K562 (cell line): ENCODE results near the gene TDRD12. TPM values are rescaled to one million over a fixed set of nuclear protein-coding genes. Genes with fewer than 3 reads are reported as not detected.
"Not testable (repeated sequence)": the region's sequence is repeated elsewhere in the genome, so short reads cannot be mapped to it uniquely, and the experiment has no call there.

Experiments used
- ATAC-seq: fragments of 200-7000 bp; cut with Tn5 transposase; 3 replicates; pipeline ENCODE4 v1.9.1; 2020; ENCODE audit warnings: moderate library complexity
- BruUV-seq: library from RNA; stranded (reverse); fragments of 400-500 nt; replicated peaks from 2 replicates; lab custom pipeline; 2021; lab: Mats Ljungman, UMichigan
- CTCF ChIA-PET: fragments of 300-600 bp; formaldehyde crosslinking; extraction: SDS; loops from one replicate; lab custom pipeline; 2021; ENCODE audit warnings: low intra/inter-chr PET ratio; lab: Yijun Ruan, JAX
- POLR2A ChIA-PET: fragments of 300-600, 350-650 bp; sonication (Branson Sonifier 250); formaldehyde crosslinking; extraction: SDS; loops from one replicate; lab custom pipeline; 2021; ENCODE audit warnings: antibody characterized with exemption, inconsistent platforms; lab: Yijun Ruan, JAX
- DNase-seq, 4 experiments: peaks; one replicate each; pipeline versions ENCODE4 v3.0.0 to v3.0.0-alpha.2; 2011 to 2018; ENCODE audit warnings: low spot score in 3 of 4, mixed read lengths in 3 of 4; ENCODE audit errors: extremely low read depth in 1 of 4
- FAIRE-seq: peaks from 2 replicates; lab custom pipeline; 2011; peaks lifted over from hg19 to GRCh38; lab: Jason Lieb, UNC
- H2AFZ ChIP-seq: 2 replicates; pipeline ENCODE4 v1.6.0; 2011; ENCODE audit warnings: low read depth, low read length, control low read depth, inconsistent platforms
- H3K27ac ChIP-seq: fragments of 200-600 bp; 3 replicates; pipeline ENCODE4 v1.8.0; 2011; ENCODE audit warnings: low read depth, mild to moderate bottlenecking, control low read depth, inconsistent platforms, low read length, moderate library complexity, mixed read lengths; ENCODE audit errors: extremely low read depth
- H3K27me3 ChIP-seq, 2 experiments: fragments of 300-600 bp in 1 of 2; 2 replicates in 1 of 2; 3 replicates in 1 of 2; pipeline versions ENCODE4 v1.6.0 to v1.8.0; 2011; ENCODE audit warnings: inconsistent platforms in 2 of 2, low read length in 2 of 2, mild to moderate bottlenecking in 1 of 2, mixed read lengths in 1 of 2, moderate library complexity in 1 of 2; ENCODE audit not compliant: control insufficient read depth in 2 of 2, insufficient read depth in 2 of 2
- H3K36me3 ChIP-seq: fragments of 300-600 bp; 3 replicates; pipeline ENCODE4 v1.8.0; 2011; ENCODE audit warnings: mild to moderate bottlenecking, low read length, inconsistent platforms; ENCODE audit not compliant: control insufficient read depth, insufficient read depth
- H3K4me1 ChIP-seq, 2 experiments: fragments of 200-600 bp in 1 of 2; replicated peaks in 1 of 2; 2 replicates in 1 of 2; 3 replicates in 1 of 2; pipeline versions ENCODE4 v1.5.1 to v1.8.0; 2011; ENCODE audit warnings: inconsistent platforms in 2 of 2, low read length in 2 of 2, mild to moderate bottlenecking in 1 of 2, mixed read lengths in 1 of 2, moderate library complexity in 1 of 2; ENCODE audit not compliant: control insufficient read depth in 2 of 2, insufficient read depth in 2 of 2
- H3K4me2 ChIP-seq: 2 replicates; pipeline ENCODE4 v1.6.1; 2011; ENCODE audit warnings: low read length, control low read depth, inconsistent platforms, mixed read lengths; ENCODE audit not compliant: insufficient read depth
- H3K4me3 ChIP-seq: fragments of 200-600 bp; sonication (generic), shearing (Covaris generic); 2 replicates; pipeline ENCODE4 v1.5.1; 2016; ENCODE audit warnings: control low read depth, inconsistent platforms
- H3K79me2 ChIP-seq: fragments of 200-600 bp; 3 replicates; pipeline ENCODE4 v1.8.0; 2011; ENCODE audit warnings: low read length, inconsistent platforms; ENCODE audit not compliant: control insufficient read depth, insufficient read depth
- H3K9ac ChIP-seq, 2 experiments: 2 replicates each; pipeline versions ENCODE4 v1.6.0 to v1.6.1; 2011; ENCODE audit warnings: low read depth in 2 of 2, low read length in 2 of 2, control low read depth in 1 of 2, inconsistent platforms in 1 of 2, mild to moderate bottlenecking in 1 of 2, mixed read lengths in 1 of 2; ENCODE audit not compliant: insufficient read depth in 1 of 2
- H3K9me1 ChIP-seq: one replicate; pipeline ENCODE4 v1.6.0; 2011; ENCODE audit warnings: inconsistent platforms, mild to moderate bottlenecking, low read length, moderate library complexity; ENCODE audit not compliant: control insufficient read depth, insufficient read depth
- H3K9me3 ChIP-seq: replicated peaks from 2 replicates; pipeline ENCODE4 v1.5.1; 2011; ENCODE audit warnings: low read depth, low read length, inconsistent platforms; ENCODE audit not compliant: control insufficient read depth, insufficient read depth
- H4K20me1 ChIP-seq: replicated peaks from 2 replicates; pipeline ENCODE4 v1.6.1; 2011; ENCODE audit warnings: low read length, inconsistent platforms, mixed read lengths; ENCODE audit not compliant: control insufficient read depth, insufficient read depth
- ATF7 ChIP-seq: fragments of 450-650 bp; IDR thresholded peaks from 2 replicates; pipeline ENCODE4 v1.7.1; 2014; ENCODE audit warnings: mild to moderate bottlenecking, moderate library complexity
- L3MBTL2 ChIP-seq: fragments of 450-650 bp; IDR thresholded peaks from 2 replicates; pipeline ENCODE4 v1.6.1; 2016; ENCODE audit warnings: mild to moderate bottlenecking, moderate library complexity
- SLC30A9 ChIP-seq: fragments of 250-450 bp; sonication (Bioruptor Pico); IDR thresholded peaks from 2 replicates; pipeline ENCODE4 v1.8.0; 2022; ENCODE audit warnings: mild to moderate bottlenecking, moderate library complexity
- TEAD1 ChIP-seq, 2 experiments: fragments of 450-650 bp in 1 of 2; sonication (generic) in 1 of 2; formaldehyde crosslinking; IDR thresholded peaks; 2 replicates each; pipeline versions ENCODE4 v1.4.0 to v1.8.0; 2020 to 2022; ENCODE audit warnings: mild to moderate bottlenecking in 2 of 2, missing genetic modification reagents in 1 of 2
- WGBS: fragments of 100-300 bp; shearing (Covaris generic); methylation state at CpG from one replicate; pipeline ENCODE4 v1.1.6; 2016; ENCODE audit warnings: low coverage, mixed read lengths; ENCODE audit not compliant: insufficient coverage; ENCODE audit errors: missing lambda C conversion rate; 5-methylcytosine and 5-hydroxymethylcytosine counted together
- in situ Hi-C: fragments of 300-500 bp; cut with MboI; formaldehyde crosslinking; loops from 4 replicates; pipeline ENCODE4 v1.15.0; 2018; ENCODE audit warnings: inconsistent platforms, mixed read lengths
- intact Hi-C: fragments of 100-400 bp; cut with micrococcal nuclease; formaldehyde crosslinking; loops from 2 replicates; pipeline ENCODE4 v1.14.2; 2022
- polyA plus RNA-seq, 8 experiments: library from polyadenylated mRNA; depleted of rRNA in 4 of 8; stranded (reverse) in 5 of 8; unstranded in 3 of 8; fragments of >200 nt; fragmentation: Nextera tagmentation in 2 of 8; fragmentation: Illumina TruSeq in 1 of 8; extraction: Ambion mirVana in 2 of 8; extraction: Trizol in 1 of 8; gene quantifications; 2 replicates each; pipeline versions ENCODE4 v1.2.1 to v1.2.3, GENCODE V29; 2011 to 2014; ENCODE audit warnings: inconsistent platforms in 1 of 8, missing spikeins in 1 of 8
- total RNA-seq, 7 experiments: library from RNA; depleted of rRNA in 6 of 7; stranded (reverse); fragments of >200 nt in 6 of 7; fragmentation: Illumina TruSeq in 2 of 7; extraction: Trizol in 2 of 7; gene quantifications; 2 replicates each; pipeline versions ENCODE4 v1.2.1 to v1.2.3, GENCODE V29; 2011 to 2021; ENCODE audit warnings: low replicate concordance in 1 of 7
- TF ChIP-seq, protein P1 (sequence below): fragments of 450-650 bp; IDR thresholded peaks from 2 replicates; pipeline ENCODE4 v1.6.1; 2016; ENCODE audit warnings: mild to moderate bottlenecking, moderate library complexity

TDRD12 gene
- total and polyA plus RNA-seq, 9 of the 15 experiments (the other 6 are each of a cell fraction or from before 2014, with no cell fraction given), result 0.03 TPM; not detected in 8

DNA sequence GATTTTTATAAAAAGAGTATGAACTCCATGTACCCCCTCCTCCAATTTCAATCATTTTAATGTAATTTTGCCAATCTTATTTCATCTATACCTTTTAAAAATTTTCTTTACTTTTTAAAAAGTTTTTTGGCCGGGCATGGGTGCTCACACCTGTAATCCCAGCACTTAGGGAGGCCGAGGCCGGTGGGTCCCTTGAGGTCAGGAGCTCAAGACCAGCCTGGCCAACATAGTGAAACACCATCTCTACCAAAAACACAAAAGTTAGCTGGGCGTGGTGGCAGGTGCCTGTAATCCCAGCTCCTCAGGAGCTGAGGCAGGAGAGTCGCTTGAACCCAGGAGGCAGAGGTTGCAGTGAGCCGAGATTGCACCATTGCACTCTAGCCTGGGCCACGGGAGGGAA is 113.8 kb downstream of the TDRD12 start:
- POLR2A ChIA-PET, H3K9me1 ChIP-seq, ATAC-seq, FAIRE-seq, intact Hi-C loops, H3K4me3 ChIP-seq, H3K36me3 ChIP-seq, H3K4me1 ChIP-seq, H3K79me2 ChIP-seq, DNase-seq, H3K9me3 ChIP-seq, H2AFZ ChIP-seq, H4K20me1 ChIP-seq, in situ Hi-C loops, H3K9ac ChIP-seq, H3K4me2 ChIP-seq, BruUV-seq, H3K27ac ChIP-seq: not testable (repeated sequence)
- CTCF ChIA-PET, result interaction anchor here (0.5 kb wide), 1 partner anchor 263 kb away, joined by 3 read pairs; no protein-coding TSS in a partner anchor
- 2% methylated on average over 7 of the region's 7 CpGs for WGBS
- H3K27me3 ChIP-seq, result peaks cover 26 to 36% of the 10 kb centered on the region in 2 experiments

DNA sequence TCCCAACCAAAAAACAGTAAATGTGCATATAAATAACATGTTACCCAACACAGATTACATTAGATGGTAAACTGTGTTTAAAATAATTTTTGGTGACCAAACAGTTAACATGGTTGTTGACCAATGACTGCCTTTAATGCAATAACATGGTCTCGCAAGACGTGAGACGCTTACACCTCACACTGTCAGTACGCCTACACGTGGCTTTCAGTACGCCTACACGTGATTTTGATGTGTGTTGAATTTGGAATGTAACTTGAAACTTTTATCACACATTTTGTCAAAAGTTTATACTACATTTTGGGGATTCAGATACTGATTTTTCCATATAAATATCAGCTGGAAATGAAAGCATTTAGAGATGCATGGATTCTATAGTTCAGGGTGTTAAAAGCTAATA is 118.0 kb downstream of the TDRD12 start:
- no peak overlapping the region for H3K4me3 ChIP-seq
- no peaks in the 10 kb centered on the region for H3K9me3 ChIP-seq
- H3K4me1 ChIP-seq, result no peaks in the 10 kb centered on the region
- no peak overlapping the region for H3K27ac ChIP-seq
- H3K27me3 ChIP-seq, result peaks cover 13% of the 10 kb centered on the region in 2 experiments; a peak in 3 of 5 replicates
- ChIA-PET POLR2A (no interaction called here), CTCF (no interaction called here)
- in situ Hi-C loops (no loop called here), intact Hi-C loops (no loop called here)
- TF ChIP-seq SLC30A9 (CRISPR knock-in tag), result no peak
- TF ChIP-seq L3MBTL2, result peak; percentile 56
- no peak for TF ChIP-seq TEAD1 (CRISPR knock-in tag; IDR thresholded peaks at IDR 0.05)
- TF ChIP-seq, protein P1, sequence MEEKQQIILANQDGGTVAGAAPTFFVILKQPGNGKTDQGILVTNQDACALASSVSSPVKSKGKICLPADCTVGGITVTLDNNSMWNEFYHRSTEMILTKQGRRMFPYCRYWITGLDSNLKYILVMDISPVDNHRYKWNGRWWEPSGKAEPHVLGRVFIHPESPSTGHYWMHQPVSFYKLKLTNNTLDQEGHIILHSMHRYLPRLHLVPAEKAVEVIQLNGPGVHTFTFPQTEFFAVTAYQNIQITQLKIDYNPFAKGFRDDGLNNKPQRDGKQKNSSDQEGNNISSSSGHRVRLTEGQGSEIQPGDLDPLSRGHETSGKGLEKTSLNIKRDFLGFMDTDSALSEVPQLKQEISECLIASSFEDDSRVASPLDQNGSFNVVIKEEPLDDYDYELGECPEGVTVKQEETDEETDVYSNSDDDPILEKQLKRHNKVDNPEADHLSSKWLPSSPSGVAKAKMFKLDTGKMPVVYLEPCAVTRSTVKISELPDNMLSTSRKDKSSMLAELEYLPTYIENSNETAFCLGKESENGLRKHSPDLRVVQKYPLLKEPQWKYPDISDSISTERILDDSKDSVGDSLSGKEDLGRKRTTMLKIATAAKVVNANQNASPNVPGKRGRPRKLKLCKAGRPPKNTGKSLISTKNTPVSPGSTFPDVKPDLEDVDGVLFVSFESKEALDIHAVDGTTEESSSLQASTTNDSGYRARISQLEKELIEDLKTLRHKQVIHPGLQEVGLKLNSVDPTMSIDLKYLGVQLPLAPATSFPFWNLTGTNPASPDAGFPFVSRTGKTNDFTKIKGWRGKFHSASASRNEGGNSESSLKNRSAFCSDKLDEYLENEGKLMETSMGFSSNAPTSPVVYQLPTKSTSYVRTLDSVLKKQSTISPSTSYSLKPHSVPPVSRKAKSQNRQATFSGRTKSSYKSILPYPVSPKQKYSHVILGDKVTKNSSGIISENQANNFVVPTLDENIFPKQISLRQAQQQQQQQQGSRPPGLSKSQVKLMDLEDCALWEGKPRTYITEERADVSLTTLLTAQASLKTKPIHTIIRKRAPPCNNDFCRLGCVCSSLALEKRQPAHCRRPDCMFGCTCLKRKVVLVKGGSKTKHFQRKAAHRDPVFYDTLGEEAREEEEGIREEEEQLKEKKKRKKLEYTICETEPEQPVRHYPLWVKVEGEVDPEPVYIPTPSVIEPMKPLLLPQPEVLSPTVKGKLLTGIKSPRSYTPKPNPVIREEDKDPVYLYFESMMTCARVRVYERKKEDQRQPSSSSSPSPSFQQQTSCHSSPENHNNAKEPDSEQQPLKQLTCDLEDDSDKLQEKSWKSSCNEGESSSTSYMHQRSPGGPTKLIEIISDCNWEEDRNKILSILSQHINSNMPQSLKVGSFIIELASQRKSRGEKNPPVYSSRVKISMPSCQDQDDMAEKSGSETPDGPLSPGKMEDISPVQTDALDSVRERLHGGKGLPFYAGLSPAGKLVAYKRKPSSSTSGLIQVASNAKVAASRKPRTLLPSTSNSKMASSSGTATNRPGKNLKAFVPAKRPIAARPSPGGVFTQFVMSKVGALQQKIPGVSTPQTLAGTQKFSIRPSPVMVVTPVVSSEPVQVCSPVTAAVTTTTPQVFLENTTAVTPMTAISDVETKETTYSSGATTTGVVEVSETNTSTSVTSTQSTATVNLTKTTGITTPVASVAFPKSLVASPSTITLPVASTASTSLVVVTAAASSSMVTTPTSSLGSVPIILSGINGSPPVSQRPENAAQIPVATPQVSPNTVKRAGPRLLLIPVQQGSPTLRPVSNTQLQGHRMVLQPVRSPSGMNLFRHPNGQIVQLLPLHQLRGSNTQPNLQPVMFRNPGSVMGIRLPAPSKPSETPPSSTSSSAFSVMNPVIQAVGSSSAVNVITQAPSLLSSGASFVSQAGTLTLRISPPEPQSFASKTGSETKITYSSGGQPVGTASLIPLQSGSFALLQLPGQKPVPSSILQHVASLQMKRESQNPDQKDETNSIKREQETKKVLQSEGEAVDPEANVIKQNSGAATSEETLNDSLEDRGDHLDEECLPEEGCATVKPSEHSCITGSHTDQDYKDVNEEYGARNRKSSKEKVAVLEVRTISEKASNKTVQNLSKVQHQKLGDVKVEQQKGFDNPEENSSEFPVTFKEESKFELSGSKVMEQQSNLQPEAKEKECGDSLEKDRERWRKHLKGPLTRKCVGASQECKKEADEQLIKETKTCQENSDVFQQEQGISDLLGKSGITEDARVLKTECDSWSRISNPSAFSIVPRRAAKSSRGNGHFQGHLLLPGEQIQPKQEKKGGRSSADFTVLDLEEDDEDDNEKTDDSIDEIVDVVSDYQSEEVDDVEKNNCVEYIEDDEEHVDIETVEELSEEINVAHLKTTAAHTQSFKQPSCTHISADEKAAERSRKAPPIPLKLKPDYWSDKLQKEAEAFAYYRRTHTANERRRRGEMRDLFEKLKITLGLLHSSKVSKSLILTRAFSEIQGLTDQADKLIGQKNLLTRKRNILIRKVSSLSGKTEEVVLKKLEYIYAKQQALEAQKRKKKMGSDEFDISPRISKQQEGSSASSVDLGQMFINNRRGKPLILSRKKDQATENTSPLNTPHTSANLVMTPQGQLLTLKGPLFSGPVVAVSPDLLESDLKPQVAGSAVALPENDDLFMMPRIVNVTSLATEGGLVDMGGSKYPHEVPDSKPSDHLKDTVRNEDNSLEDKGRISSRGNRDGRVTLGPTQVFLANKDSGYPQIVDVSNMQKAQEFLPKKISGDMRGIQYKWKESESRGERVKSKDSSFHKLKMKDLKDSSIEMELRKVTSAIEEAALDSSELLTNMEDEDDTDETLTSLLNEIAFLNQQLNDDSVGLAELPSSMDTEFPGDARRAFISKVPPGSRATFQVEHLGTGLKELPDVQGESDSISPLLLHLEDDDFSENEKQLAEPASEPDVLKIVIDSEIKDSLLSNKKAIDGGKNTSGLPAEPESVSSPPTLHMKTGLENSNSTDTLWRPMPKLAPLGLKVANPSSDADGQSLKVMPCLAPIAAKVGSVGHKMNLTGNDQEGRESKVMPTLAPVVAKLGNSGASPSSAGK, result peak; percentile 52
- no peak for TF ChIP-seq ATF7
- peak; percentile 37 for FAIRE-seq
- no peak overlapping the region for H2AFZ ChIP-seq
- no peak for ATAC-seq
- no peak overlapping the region for H3K9ac ChIP-seq
- WGBS, result 31% methylated on average over 7 of the region's 7 CpGs
- H3K9me1 ChIP-seq, result no peaks in the 10 kb centered on the region
- H3K4me2 ChIP-seq, result no peak overlapping the region
- H3K79me2 ChIP-seq, result no peaks in the 10 kb centered on the region
- no peak for DNase-seq
- no peaks in the 10 kb centered on the region for H4K20me1 ChIP-seq
- BruUV-seq, result no TSS peak
- H3K36me3 ChIP-seq, result no peaks in the 10 kb centered on the region
